NCI-H2029 treated with DMSO at 0.1 percent for 48 hours (cell line): ENCODE results near the gene ZFHX2.
"Not testable (repeated sequence)": the region's sequence is repeated elsewhere in the genome, so short reads cannot be mapped to it uniquely, and the experiment has no call there.

ENCODE experiments used
- DNase-seq: peaks from one replicate; lab custom pipeline; 2025; lab: John Stamatoyannopoulos, UW

The ZFHX2 gene

GRCh38 chr14:23551266-23552028 lies at the start of gene ZFHX2:
Gene ZFHX2 (minus strand): TSS chr14:23551765. CDS start chr14:23535325, 16,440 bp downstream.
- peak; percentile 100 for DNase-seq

DNA sequence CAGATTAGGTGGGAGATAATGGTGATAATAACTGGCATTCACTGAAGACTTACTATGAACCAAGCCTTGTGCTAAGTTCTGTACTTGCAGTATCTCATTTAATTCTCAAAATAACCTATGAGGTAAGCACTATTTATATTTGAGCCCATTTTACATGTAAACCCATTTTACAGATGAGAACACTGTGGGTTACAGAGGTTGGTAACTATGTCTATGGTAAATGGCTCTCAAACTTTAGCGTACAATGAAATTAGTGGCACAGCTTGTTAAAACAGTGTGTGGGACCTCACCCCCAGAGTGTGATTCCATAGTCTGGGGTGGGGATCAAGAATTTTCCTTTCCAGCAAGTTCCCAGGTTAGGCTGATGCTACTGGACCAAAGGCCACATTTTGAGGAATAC lies 49.2 kb upstream of the ZFHX2 start:
- no peak for DNase-seq

DNA sequence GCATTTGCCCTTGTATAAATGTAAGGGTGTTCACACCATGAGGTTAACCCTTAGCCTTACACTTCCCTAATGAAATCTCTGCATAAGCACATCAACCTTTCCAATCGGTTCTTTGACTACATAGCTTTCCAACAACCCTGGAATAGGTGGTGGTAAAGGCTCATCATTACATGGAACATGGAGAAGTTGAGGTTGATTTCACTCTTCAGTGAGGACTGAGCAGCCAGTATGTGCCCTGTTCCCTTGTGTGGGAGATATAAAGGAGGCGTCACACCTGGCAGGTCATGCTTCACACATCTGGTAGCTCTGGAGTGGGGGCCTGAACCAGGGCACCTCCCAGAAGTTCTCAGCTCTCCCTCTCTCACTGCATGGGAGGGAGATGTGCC lies 48.8 kb upstream of the ZFHX2 start:
- no peak for DNase-seq

GRCh38 chr14:23594191-23594590 lies 42.6 kb upstream of the ZFHX2 start:
- DNase-seq: not testable (repeated sequence)

DNA sequence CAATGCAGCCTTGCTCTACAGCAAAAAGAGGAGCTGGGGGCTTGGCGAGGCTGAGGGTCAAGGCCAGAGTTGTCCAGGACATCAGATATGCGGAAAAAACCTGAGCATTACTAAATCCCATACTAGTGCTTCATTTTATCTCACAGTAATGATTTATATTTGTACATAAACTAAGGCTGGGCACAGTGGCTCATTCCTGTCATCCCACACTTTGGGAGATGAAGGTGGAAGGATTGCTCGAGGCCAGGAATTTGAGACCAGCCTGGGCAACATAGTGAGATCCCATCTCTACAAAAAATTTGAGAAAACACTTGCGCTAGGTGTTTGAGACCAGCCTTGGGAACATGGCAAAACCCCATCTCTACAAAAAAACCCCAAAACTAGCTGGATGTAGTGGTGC lies 38.6 kb upstream of the ZFHX2 start:
- DNase-seq: no peak

DNA sequence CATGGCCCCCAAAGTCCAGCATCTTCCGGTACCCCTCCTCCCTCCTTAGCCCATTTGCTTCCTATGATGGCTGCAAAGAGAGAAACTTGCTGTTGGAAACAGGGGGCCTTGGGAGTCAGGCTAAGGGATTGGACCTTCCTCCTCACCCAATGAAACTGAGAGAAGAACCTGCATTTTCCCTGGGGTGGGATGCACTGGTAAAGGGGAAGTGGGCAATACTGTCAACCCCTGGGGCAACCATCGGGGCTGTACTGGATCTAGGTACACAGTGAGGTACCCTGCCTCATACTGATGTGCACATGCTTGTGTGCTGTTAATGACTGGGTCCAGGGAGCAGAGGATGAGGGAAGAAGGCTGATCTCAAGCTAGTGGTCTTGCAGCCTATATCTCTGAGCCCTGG lies 38.0 kb upstream of the ZFHX2 start:
- no peak for DNase-seq

GRCh38 chr14:23588884-23589598 lies 37.5 kb upstream of the ZFHX2 start:
- DNase-seq: peak; percentile 70

- not testable (repeated sequence) for DNase-seq
Measured at GRCh38 chr14:23584527-23585203, 33.1 kb upstream of the ZFHX2 start.

DNA sequence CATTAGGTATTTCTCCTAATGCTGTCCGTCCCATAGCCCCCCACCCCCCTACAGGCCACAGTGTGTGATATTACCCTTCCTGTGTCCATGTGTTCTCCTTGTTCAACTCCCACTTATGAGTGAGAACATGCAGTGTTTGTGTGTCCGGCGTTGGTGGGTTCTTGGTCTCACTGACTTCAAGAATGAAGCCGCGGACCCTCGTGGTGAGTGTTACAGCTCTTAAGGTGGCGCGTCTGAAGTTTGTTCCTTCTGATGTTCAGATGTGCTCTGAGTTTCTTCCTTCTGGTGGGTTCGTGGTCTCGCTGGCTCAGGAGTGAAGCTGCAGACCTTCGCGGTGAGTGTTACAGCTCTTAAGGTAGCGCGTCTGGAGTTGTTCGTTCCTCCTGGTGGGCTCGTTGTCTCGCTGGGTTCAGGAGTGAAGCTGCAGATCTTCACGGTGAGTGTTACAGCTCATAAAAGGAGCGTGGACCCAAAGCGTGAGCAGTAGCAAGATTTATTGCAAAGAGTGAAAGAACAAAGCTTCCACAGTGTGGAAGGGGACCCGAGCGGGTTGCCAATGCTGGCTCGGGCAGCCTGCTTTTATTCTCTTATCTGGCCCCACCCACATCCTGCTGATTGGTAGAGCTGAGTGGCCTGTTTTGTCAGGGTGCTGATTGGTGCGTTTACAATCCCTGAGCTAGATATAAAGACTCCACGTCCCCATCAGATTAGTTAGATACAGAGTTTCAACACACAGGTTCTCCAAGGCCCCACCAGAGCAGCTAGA lies 32.4 kb upstream of the ZFHX2 start:
- not testable (repeated sequence) for DNase-seq

- DNase-seq: no peak
Measured at GRCh38 chr14:23582906-23583760, 31.6 kb upstream of the ZFHX2 start.

GRCh38 chr14:23580948-23581281 lies 29.4 kb upstream of the ZFHX2 start:
- no peak for DNase-seq

DNA sequence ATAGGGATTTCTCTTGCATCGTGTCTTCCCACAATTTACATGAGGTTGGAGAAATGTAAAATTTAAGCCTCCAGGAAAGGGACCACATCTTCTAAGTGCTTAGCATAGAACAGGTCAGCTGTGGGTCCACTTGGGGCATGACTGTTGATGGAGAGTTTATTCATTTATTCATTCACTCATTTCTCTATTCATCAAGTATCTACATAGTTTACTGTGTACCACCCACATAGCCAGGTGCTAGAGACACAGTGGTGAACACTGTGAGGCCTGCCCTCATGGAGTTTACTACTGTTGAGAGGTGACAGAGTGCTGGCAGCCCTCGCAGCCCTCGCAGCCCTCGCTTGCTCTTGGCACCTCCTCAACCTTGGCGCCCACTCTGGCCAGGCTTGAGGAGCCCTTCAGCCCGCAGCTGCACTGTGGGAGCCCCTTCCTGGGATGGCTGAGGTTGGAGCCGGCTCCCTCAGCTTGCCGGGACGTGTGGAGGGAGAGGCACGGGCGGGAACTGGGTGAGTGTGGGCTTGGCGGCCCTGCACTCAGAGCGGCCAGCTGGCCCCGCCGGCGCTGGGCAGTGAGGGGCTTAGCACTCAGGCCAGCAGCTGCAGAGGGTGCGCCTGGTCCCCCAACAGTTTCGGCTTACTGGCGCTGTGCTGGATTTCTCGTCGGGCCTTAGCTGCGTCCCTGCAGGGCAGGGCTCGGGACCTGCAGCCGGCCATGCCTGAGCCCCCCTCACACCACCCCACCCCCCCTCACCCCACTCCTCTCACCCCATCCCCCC lies 28.8 kb upstream of the ZFHX2 start:
- no peak for DNase-seq

DNA sequence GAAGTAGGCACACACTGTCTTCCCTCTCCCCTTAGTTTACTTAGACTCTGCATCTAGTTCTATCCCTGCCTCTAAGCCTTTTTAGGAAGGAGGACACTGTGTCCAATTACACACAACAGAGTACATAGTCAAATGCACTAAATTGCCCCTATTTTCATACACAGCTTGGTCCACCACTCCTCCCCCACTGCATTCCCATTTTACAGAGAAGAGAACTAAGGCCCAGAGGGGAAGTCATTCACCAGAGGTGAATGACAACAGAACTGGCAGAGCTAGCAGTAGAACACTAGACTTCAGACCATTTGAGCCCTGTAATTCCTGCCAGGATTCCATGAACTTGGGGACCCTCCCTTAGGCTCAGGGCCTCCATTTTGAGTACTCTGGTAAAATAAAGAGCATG lies 28.2 kb upstream of the ZFHX2 start:
- no peak for DNase-seq

DNA sequence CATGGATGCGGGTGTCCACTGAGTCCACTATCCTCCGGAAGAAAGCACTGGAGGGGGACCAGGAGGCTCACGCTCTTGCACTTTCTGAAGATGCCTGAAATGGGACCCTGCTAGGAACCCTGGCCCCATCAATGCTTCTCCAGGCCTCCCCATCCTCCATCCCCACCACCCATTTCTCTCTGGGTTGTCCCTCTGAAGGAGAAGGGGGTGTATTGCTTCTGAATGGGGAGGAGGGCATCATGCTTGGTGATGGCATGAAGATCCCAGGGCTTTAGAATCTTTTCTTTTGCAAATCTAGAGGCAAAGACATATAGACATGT lies 27.7 kb upstream of the ZFHX2 start:
- DNase-seq: no peak

DNA sequence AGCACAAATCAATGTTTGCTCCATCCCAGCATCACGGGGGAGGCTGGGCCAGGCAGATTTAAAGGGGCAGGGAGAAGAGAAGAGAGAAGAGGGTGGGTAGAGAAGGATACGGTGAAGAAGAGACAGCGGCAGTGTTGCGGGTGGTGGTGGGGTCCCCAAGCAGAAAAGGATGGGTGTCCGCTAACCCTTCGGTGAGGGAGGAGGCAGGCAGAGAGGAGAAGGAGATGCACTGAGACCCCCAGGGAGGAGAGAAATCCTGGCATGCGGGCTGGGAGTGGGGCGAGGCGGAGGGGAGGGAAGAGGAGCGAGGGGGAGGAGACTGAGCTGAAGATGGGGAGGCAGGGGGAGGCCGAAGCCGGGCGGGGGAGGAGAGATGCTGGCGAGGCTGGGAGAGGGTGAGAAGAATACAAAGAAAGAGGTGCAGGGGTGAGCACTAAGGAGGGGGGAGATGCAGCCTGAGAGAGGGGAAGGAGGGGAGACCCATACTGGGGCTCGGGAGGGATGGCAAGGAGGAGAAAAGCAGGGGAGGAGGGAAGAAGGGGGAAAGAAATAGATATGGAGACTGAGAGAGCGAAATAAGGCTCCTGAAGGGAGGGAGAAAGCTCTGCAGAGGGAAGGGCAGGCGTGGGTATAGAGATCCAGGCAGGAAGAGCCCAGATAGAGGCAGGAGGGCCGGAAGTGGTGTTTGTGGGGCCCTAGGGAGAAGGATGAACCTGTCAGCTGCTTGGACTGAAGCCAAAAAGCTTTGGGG lies 27.2 kb upstream of the ZFHX2 start, which contains the start of gene JPH4:
Gene JPH4, minus strand, starts transcription at position 231 of the 751 bp plus-strand sequence. CDS start 1,337 bp downstream, outside the sequence.
- no peak for DNase-seq

DNA sequence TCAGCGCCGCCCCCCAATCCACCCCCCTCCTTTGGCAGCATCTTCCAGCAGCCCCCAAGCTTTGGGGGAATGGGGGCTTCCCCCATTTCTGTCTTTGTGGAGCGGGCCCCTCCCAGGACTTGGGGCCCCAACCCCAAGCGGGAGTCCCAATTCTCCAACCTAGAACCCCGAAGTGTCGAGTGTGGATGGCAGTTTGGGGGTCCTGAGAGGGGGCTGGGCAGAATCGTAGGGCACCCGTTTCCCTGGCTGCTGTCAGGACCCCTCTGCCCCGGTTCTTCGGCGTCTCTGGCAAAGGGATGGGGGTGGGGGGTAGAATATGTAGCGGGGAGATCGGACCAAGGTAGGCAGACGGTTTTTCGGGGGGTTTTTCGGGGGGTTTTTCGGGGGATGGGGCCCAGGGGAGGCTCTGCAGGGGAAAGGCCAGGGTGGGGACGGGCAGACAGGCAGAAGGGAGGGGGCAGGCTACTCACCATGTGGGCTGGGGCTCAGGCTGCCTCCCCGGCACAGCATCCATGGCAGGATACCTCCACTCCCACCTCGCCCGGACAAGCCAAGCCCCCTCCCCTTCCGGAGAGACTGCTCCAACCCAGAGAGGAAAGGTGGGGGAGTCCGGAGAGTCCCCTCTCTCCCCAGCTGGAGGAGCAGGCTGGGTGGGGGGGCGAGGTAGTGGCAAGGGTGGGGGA lies 26.3 kb upstream of the ZFHX2 start:
- no peak for DNase-seq

DNA sequence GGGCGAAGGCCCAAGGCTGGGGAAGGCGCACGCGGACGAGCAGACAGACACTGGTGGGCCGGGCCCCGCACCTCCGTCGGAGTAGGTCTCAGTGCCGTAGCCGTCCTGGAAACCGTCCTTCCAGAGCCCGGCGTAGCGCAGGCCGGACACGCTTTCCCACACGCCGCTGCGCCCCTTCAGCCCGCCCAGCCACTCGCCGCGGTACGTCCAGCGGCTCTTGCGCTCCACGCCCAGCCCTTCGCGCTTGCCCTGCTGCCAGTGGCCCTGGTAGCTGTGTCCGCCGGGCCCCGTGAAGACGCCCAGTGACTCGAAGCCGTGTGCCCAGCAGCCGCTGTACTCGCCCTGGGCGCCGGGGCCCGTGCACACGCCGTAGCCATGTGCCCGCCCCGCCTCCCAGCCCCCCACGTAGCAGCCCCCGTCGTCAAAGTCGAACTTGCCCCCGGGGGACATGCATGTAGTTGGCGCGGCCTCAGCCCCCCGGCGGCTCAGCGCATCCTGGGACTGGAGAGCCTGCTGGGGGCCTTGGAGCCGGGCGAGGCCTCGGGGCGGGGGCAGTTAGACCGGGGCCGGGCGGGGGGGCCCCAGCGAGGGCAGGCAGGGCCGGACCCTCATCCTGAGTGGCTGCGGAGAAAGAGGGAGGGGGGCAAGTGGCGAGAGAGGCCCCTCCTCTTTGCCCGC lies 25.6 kb upstream of the ZFHX2 start:
- no peak for DNase-seq

GRCh38 chr14:23573384-23574015 lies 21.9 kb upstream of the ZFHX2 start:
- DNase-seq: no peak
